ENCODE results near the gene CKAP2L. TPM values are rescaled to one million over a fixed set of nuclear protein-coding genes. Genes with fewer than 3 reads are reported as not detected.

Gene CKAP2L
- total RNA-seq, 4 donors from 2014 or later: 0.07 to 0.16 TPM; not detected in 2

DNA sequence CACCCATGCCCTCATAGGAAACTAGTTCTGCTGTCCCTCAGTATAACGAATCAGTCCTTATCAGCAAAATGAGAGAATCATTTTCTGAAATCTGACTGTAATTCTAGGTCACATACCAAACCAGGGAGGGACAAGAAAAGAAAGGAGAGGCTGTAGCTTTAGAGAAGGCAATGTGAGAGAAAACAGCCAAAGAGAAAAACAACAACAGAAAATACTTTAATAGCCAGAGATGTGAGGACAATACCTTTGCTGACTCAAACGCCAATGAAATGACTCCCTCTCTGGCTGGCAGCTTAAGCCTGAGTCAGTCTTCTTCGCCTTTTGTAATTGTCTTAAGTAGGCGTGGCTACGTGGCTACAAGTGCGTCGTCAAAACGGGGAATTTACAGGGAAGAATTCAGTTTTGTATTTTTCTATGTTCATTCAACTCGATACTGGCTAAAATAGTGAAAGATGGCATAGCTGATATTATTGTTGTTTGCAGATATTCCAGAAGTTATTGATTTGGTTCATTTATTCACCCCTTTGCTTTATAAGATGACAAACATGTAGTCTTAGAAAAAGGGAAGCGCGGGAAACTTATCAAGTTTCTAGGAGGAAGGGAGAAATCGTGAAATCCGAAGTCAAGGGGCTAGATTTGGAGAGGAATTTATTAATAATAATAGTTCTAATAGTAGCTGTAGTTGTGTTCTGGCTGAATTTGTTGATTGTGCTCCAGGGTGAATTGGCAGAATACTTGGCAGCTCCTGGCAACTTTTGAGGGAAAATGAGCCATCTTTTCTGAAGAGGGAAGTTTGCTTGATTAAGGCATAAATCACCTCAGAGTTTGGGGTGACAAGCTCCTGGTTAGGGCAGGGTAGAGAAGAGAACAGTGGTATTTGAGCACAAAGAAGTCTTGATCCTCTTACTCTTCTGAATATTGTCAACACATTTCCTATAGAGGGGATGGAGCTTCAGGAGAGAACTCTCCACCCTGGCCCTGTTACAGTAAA lies 20.1 kb upstream of the CKAP2L start, which contains the start of gene IL1A:
IL1A (minus strand) TSS at position 295 of the 991 bp plus-strand sequence. CDS start 723 bp downstream, outside the sequence.
- no peaks in the 10 kb centered on the region for H3K36me3 ChIP-seq
- TF ChIP-seq, protein P1, sequence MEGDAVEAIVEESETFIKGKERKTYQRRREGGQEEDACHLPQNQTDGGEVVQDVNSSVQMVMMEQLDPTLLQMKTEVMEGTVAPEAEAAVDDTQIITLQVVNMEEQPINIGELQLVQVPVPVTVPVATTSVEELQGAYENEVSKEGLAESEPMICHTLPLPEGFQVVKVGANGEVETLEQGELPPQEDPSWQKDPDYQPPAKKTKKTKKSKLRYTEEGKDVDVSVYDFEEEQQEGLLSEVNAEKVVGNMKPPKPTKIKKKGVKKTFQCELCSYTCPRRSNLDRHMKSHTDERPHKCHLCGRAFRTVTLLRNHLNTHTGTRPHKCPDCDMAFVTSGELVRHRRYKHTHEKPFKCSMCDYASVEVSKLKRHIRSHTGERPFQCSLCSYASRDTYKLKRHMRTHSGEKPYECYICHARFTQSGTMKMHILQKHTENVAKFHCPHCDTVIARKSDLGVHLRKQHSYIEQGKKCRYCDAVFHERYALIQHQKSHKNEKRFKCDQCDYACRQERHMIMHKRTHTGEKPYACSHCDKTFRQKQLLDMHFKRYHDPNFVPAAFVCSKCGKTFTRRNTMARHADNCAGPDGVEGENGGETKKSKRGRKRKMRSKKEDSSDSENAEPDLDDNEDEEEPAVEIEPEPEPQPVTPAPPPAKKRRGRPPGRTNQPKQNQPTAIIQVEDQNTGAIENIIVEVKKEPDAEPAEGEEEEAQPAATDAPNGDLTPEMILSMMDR (IDR thresholded peaks at IDR 0.05 in 4 of 5, conservative IDR thresholded peaks at IDR 0.05 in 1 of 5): no peak
- TF ChIP-seq POLR2A (IDR thresholded peaks at IDR 0.05): no peak

DNA sequence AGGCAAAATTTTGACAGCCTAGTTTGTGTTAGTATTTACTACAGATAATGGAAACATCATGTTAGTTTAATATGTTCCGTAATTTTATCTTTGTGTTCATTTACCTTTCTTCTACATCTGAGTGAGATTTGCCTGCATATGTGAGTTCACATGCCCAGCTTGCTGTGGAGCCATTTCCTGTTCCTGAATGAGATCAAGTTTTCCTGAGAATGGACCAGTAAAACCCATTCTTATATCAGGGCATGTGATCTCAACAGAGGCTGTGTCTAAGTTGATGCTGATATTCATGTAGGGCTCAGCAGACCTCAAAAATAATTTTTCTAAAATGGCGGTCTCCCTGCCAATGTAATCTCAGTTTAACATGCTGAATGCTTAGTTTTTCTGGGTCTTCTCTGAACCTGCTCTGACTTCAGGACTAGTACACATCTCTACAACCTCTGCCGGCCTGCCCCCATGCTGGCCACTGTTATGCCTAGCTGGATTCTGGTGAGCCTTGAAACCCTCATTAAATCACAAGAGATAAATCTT lies 18.8 kb upstream of the CKAP2L start:
- no peaks in the 10 kb centered on the region for H3K27me3 ChIP-seq
- H3K36me3 ChIP-seq: no peaks in the 10 kb centered on the region
- H3K4me1 ChIP-seq: no peaks in the 10 kb centered on the region
- intact Hi-C loops (cut with DNase I; ENCODE audit: low total_unique reads) (no loop called here), in situ Hi-C loops (cut with MboI; ENCODE audit: low sequenced_read_pairs in 4 of 4) (no loop called here)
- no peak overlapping the region for H3K4me3 ChIP-seq
- no peak for DNase-seq
- no peaks in the 10 kb centered on the region for H3K9me3 ChIP-seq
- no peak for ATAC-seq
- H3K27ac ChIP-seq: no peak overlapping the region
- TF ChIP-seq, protein P1 (IDR thresholded peaks at IDR 0.05 in 4 of 5, conservative IDR thresholded peaks at IDR 0.05 in 1 of 5): no peak
- TF ChIP-seq POLR2A (IDR thresholded peaks at IDR 0.05): no peak

More for the DNA sequence above, 20.1 kb upstream of the CKAP2L start, which contains the start of gene IL1A:
- Histone ChIP-seq H3K27me3 (no peaks in the 10 kb centered on the region), H3K4me1 (no peaks in the 10 kb centered on the region), H3K4me3 (no peak within 1 kb of the TSS), H3K27ac (no peak within 1 kb of the TSS), H3K9me3 (no peaks in the 10 kb centered on the region)
- in situ Hi-C loops (cut with MboI; ENCODE audit: low sequenced_read_pairs in 4 of 4) (no loop called here), intact Hi-C loops (cut with DNase I; ENCODE audit: low total_unique reads) (no loop called here)
- ATAC-seq (no peak), DNase-seq (no peak)

DNA sequence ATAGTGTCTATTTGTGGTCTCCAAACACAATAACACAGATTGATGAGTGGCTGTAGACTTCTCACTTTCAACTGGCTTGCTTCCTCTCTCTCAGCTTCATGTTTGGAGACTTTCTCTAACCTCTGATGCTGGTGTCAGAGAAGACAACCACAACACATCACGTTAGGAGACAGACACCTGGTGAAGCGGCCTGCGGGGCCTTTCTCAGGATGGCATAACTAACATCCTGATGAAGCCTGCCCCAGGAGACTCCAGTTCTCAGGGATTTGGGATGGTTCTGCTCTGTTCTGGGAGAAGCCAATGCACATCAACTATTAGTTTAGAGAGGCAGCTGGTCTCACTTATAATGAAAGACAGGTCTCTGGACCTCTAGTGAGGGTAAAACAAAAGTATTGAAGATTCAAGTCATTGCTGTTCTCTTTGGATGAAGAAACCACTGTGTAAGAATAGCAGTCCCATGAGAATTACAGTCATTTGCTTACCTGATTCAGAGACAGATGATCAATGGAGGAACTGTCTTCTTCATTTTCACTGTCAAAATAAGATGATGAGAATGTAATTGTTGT lies 17.9 kb upstream of the CKAP2L start:
- Histone ChIP-seq H3K4me1 (no peaks in the 10 kb centered on the region), H3K27ac (no peak overlapping the region), H3K36me3 (no peaks in the 10 kb centered on the region), H3K9me3 (no peaks in the 10 kb centered on the region), H3K27me3 (no peaks in the 10 kb centered on the region), H3K4me3 (no peak overlapping the region)
- intact Hi-C loops (cut with DNase I; ENCODE audit: low total_unique reads): no loop called here
- in situ Hi-C loops (cut with MboI; ENCODE audit: low sequenced_read_pairs in 4 of 4): no loop called here
- DNase-seq: no peak
- no peak for ATAC-seq
- no peak for TF ChIP-seq POLR2A (IDR thresholded peaks at IDR 0.05)
- TF ChIP-seq, protein P1 (IDR thresholded peaks at IDR 0.05 in 4 of 5, conservative IDR thresholded peaks at IDR 0.05 in 1 of 5): no peak

DNA sequence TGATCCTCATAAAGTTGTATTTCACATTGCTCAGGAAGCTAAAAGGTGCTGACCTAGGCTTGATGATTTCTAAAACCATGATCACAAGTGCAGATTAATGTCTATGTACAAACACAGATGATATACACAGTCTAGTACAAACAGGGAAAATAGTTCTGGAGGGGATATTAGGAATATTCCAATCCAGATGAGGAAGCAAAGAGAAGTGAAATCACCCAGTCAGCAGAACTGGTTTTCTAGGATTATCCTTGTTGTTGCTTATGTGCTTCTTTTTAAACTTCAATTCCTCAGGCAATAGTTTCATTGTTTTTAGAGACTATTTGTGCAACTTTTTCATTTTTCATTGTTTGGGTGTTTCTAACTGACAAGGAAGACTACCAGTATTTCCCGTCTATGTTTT lies 15.2 kb upstream of the CKAP2L start:
- intact Hi-C loops (cut with DNase I; ENCODE audit: low total_unique reads) (no loop called here), in situ Hi-C loops (cut with MboI; ENCODE audit: low sequenced_read_pairs in 4 of 4) (no loop called here)
- Histone ChIP-seq H3K27ac (no peak overlapping the region), H3K36me3 (no peaks in the 10 kb centered on the region), H3K9me3 (no peaks in the 10 kb centered on the region), H3K4me1 (no peaks in the 10 kb centered on the region), H3K27me3 (no peaks in the 10 kb centered on the region), H3K4me3 (no peak overlapping the region)
- no peak for ATAC-seq
- no peak for DNase-seq
- TF ChIP-seq, protein P1 (IDR thresholded peaks at IDR 0.05 in 4 of 5, conservative IDR thresholded peaks at IDR 0.05 in 1 of 5): no peak
- TF ChIP-seq POLR2A (IDR thresholded peaks at IDR 0.05): no peak
